Activated naive CD8-positive, alpha-beta T cell treated with anti-CD3 and anti-CD28 coated beads, Interleukin-2, amount 10 ng/mL, durations not matched to agents 7 days and 5 days (primary cell): ENCODE measurements around the gene KRTAP5-9. TPM values are rescaled to one million over a fixed set of nuclear protein-coding genes. Genes with fewer than 3 reads are reported as not detected.

Source experiments
- ATAC-seq: fragments of 150-1000 bp; cut with Tn5 transposase; one replicate; pipeline ENCODE4 v1.10.0; 2021; ENCODE audit warnings: low read depth, moderate library complexity
- POLR2A ChIA-PET: fragments of 350-600 bp; sonication (Branson Sonifier 250); formaldehyde crosslinking; loops from one replicate; lab custom pipeline; 2021; ENCODE audit warnings: antibody characterized with exemption; lab: Charles Lee
- DNase-seq: peaks from one replicate; pipeline ENCODE4 v3.0.0; 2021
- H3K27ac Mint-ChIP-seq: one replicate; pipeline ENCODE4 v1.8.0; 2022; ENCODE audit warnings: mild to moderate bottlenecking, mixed read lengths
- H3K27me3 Mint-ChIP-seq: one replicate; pipeline ENCODE4 v1.8.0; 2022; ENCODE audit warnings: mild to moderate bottlenecking, moderate library complexity, mixed read lengths
- H3K36me3 Mint-ChIP-seq: one replicate; pipeline ENCODE4 v1.8.0; 2021; ENCODE audit warnings: mild to moderate bottlenecking, mixed read lengths
- H3K4me1 Mint-ChIP-seq: one replicate; pipeline ENCODE4 v1.8.0; 2021; ENCODE audit warnings: mixed read lengths
- H3K4me3 Mint-ChIP-seq: one replicate; pipeline ENCODE4 v1.8.0; 2022; ENCODE audit warnings: mild to moderate bottlenecking, moderate library complexity, mixed read lengths
- H3K9me3 Mint-ChIP-seq: one replicate; pipeline ENCODE4 v1.8.0; 2021; ENCODE audit warnings: mixed read lengths
- total RNA-seq, 2 experiments: library from RNA; stranded (reverse); gene quantifications; one replicate each; pipeline ENCODE4 v1.2.3, GENCODE V29; 2021

KRTAP5-9 gene, protein sequence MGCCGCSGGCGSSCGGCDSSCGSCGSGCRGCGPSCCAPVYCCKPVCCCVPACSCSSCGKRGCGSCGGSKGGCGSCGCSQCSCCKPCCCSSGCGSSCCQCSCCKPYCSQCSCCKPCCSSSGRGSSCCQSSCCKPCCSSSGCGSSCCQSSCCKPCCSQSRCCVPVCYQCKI
- total RNA-seq, result not detected

DNA sequence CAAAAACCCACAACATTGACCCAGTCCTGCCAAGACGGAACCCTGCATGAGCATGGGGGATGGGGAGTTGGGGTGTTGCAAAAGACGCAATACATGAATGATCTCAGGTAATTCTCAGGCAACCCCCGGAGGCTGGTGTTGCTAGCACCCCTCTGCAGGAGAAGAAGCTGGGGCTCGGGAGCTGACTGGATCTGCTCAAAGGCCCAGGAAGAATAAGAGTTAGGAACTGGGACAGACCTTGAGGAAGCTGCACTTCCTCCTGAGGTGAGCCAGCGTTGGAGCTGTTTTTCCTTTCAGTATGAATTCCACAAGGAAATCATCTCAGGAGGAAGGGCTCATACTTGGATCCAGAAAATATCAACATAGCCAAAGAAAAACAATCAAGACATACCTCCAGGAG lies at the start of gene KRTAP5-9:
KRTAP5-9 (plus strand) TSS at position 301 of the 400 bp plus-strand sequence. CDS start 238 bp downstream, outside the sequence.
- no peaks in the 10 kb centered on the region for H3K9me3 Mint-ChIP-seq
- no peak within 1 kb of the TSS for H3K4me3 Mint-ChIP-seq
- H3K4me1 Mint-ChIP-seq, result peaks cover 6% of the 10 kb centered on the region
- DNase-seq, result no peak
- POLR2A ChIA-PET, result no interaction called here
- no peak within 1 kb of the TSS for H3K27ac Mint-ChIP-seq
- ATAC-seq, result no peak
- H3K27me3 Mint-ChIP-seq, result peaks cover 11% of the 10 kb centered on the region
- H3K36me3 Mint-ChIP-seq, result no peaks in the 10 kb centered on the region

- peaks cover 43% of the 10 kb centered on the region for H3K36me3 Mint-ChIP-seq
- DNase-seq (no peak), ATAC-seq (no peak)
- no peaks in the 10 kb centered on the region for H3K9me3 Mint-ChIP-seq
- no peak overlapping the region for H3K4me3 Mint-ChIP-seq
- H3K27me3 Mint-ChIP-seq, result no peaks in the 10 kb centered on the region
- peaks cover 6% of the 10 kb centered on the region for H3K4me1 Mint-ChIP-seq
- POLR2A ChIA-PET, result no interaction called here
- peak overlapping the region; percentile 78 for H3K27ac Mint-ChIP-seq
These were observed 49.1 kb upstream of the KRTAP5-9 start for GRCh38 chr11:71499125-71499524.

DNA sequence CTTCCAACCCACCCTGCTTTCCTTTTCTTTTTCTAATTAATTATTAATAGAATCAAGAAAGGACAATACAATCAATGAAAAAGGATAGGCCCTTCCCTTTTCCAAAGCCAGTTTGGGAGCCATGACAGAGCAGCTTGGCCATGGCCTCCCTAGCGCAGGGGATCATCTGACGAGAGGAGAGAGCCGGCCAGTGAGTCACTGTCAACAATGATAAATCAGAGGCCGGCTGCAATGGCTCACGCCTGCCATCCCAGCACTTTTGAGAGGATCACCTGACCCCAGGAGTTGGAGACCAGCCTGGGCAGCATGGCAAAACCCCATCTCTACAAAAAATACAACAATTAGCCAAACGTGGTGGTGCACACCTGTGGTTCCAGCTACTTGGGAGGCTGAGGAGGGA lies 48.7 kb upstream of the KRTAP5-9 start:
- ATAC-seq, result no peak
- DNase-seq, result no peak
- no peaks in the 10 kb centered on the region for H3K9me3 Mint-ChIP-seq

DNA sequence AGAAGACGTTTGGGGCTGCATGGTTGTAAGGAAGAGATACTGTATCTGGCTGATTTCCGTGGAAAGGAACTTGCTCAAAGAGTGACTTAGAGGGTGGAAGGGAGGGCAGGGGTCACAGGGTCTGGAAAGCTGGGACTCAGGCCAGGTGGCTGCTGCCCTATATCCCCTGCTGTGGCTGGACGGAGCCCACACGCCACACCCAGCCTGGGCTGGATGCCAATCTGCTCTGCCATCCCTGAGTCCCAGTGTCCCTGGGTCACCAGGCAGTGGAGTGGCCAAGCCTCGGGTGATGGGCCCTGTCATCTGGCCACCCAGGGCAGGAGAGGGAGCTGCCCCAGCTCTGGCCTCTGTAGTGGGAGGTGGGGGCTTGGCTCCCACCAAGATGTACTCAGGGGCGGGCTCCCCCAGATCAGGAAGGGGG lies 47.6 kb upstream of the KRTAP5-9 start:
- no peak overlapping the region for H3K27ac Mint-ChIP-seq
- peaks cover 40% of the 10 kb centered on the region for H3K36me3 Mint-ChIP-seq
- DNase-seq (no peak), ATAC-seq (no peak)
- peaks cover 6% of the 10 kb centered on the region for H3K4me1 Mint-ChIP-seq
- POLR2A ChIA-PET, result no interaction called here
- H3K4me3 Mint-ChIP-seq, result no peak overlapping the region
- H3K9me3 Mint-ChIP-seq, result peaks cover 2% of the 10 kb centered on the region
- H3K27me3 Mint-ChIP-seq, result no peaks in the 10 kb centered on the region

More for the DNA sequence above, 48.7 kb upstream of the KRTAP5-9 start:
- peaks cover 44% of the 10 kb centered on the region for H3K36me3 Mint-ChIP-seq
- H3K27ac Mint-ChIP-seq, result no peak overlapping the region
- H3K4me1 Mint-ChIP-seq, result peaks cover 6% of the 10 kb centered on the region
- POLR2A ChIA-PET, result no interaction called here
- no peaks in the 10 kb centered on the region for H3K27me3 Mint-ChIP-seq
- no peak overlapping the region for H3K4me3 Mint-ChIP-seq

- H3K9me3 Mint-ChIP-seq, result peaks cover 2% of the 10 kb centered on the region
- no peaks in the 10 kb centered on the region for H3K27me3 Mint-ChIP-seq
These were observed 46.9 kb upstream of the KRTAP5-9 start for GRCh38 chr11:71501071-71501985.

DNA sequence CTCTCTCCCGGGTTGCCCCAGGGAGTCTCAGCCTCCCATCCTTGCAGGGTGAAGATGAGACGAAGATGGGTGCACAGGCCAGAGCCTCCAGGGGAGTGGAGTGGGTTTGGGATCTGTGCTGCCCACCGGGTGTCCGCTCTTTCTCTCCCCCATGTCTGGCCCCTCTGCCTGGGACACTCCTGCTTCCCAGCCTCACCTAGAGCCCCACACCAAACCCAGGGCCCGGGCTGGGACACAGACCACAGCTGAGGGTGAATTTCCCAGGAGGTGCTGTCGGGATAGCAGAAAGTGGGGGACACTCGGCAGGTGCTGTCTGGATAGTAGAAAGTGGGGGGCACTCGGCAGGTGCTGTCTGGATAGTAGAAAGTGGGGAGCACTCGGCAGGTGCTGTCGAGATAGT lies 46.2 kb upstream of the KRTAP5-9 start:
- no peaks in the 10 kb centered on the region for H3K27me3 Mint-ChIP-seq
- H3K4me1 Mint-ChIP-seq, result peaks cover 6% of the 10 kb centered on the region
- peaks cover 52% of the 10 kb centered on the region for H3K36me3 Mint-ChIP-seq
- POLR2A ChIA-PET, result no interaction called here
- no peak overlapping the region for H3K4me3 Mint-ChIP-seq
- no peak for ATAC-seq
- no peak overlapping the region for H3K27ac Mint-ChIP-seq
- peaks cover 3% of the 10 kb centered on the region for H3K9me3 Mint-ChIP-seq
- no peak for DNase-seq

More at GRCh38 chr11:71501071-71501985, 46.9 kb upstream of the KRTAP5-9 start:
- H3K27ac Mint-ChIP-seq, result no peak overlapping the region
- H3K4me1 Mint-ChIP-seq, result peaks cover 6% of the 10 kb centered on the region
- ATAC-seq (no peak), DNase-seq (no peak)
- peaks cover 45% of the 10 kb centered on the region for H3K36me3 Mint-ChIP-seq
- no peak overlapping the region for H3K4me3 Mint-ChIP-seq
- POLR2A ChIA-PET, result no interaction called here

- ATAC-seq (no peak), DNase-seq (no peak)
- Mint-ChIP-seq H3K27ac (no peak overlapping the region), H3K9me3 (peaks cover 4% of the 10 kb centered on the region), H3K4me3 (no peak overlapping the region), H3K27me3 (no peaks in the 10 kb centered on the region), H3K36me3 (peaks cover 51% of the 10 kb centered on the region), H3K4me1 (peaks cover 6% of the 10 kb centered on the region)
- POLR2A ChIA-PET, result no interaction called here
These were observed 45.3 kb upstream of the KRTAP5-9 start for GRCh38 chr11:71502871-71503435.

DNA sequence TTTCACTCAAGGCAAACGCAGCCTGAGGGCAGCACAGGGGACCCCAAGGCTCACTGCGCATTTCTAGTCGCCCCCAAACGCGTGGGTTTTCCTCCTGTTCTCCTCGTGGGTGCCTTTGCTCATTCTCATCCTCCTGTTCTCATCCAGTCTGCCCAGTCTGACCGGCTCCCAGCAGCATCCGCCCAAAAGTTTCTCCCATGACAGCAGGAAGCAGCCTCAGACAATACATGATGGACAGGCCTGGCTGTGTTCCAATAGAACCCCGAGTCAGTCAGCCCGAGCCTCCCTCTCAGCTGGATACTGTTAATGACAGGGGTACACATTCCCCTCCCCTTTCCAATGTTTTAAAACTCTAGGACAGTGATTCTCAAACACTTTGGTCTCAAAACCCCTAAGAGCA lies 43.7 kb upstream of the KRTAP5-9 start:
- Mint-ChIP-seq H3K4me1 (no peaks in the 10 kb centered on the region), H3K36me3 (peaks cover 42% of the 10 kb centered on the region), H3K27ac (no peak overlapping the region), H3K27me3 (no peaks in the 10 kb centered on the region), H3K4me3 (no peak overlapping the region), H3K9me3 (peaks cover 6% of the 10 kb centered on the region)
- DNase-seq (no peak), ATAC-seq (no peak)
- POLR2A ChIA-PET, result no interaction called here

DNA sequence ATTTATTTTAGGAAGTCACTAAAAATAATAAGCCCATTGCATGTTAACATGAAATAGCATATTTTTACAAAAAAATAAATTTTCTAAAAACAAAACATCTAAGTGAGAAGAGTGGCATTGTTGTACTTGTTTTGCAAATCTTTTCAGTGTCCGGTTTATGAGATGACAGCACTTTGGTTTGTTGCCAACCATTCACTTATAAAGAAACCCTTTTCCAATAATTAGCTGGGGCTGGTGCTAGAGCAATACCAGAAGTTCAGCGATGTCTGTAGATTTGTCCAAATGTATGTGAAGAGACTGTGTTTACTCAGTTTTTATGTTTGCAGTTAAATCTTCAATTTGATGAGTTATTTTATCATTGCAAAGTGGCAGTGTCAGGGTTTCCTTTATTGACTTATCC lies 43.2 kb upstream of the KRTAP5-9 start:
- peaks cover 39% of the 10 kb centered on the region for H3K36me3 Mint-ChIP-seq
- no peak for ATAC-seq
- POLR2A ChIA-PET, result no interaction called here
- H3K9me3 Mint-ChIP-seq, result peaks cover 10% of the 10 kb centered on the region
- no peaks in the 10 kb centered on the region for H3K27me3 Mint-ChIP-seq
- no peak overlapping the region for H3K4me3 Mint-ChIP-seq
- no peak overlapping the region for H3K27ac Mint-ChIP-seq
- DNase-seq, result no peak
- no peaks in the 10 kb centered on the region for H3K4me1 Mint-ChIP-seq

DNA sequence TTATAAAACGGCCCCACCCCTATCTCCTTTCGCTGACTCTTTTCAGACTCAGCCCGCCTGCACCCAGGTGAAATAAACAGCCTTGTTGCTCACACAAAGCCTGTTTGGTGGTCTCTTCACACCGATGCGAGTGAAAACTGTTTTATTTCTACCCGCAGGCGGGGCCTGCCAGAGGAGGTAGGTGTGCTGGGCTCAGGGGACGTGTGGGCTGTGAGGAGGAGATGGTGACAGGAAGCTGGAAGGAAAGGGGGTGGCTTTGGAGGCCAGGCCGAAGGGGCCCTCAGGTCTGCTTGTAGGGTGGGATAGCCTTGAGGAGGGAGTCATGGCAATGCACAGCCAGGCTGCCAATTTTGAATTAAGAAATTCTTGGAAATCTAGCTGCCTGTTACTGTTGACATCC lies 42.4 kb upstream of the KRTAP5-9 start:
- no peak for ATAC-seq
- POLR2A ChIA-PET, result no interaction called here
- Mint-ChIP-seq H3K4me3 (no peak overlapping the region), H3K9me3 (peaks cover 12% of the 10 kb centered on the region), H3K4me1 (no peaks in the 10 kb centered on the region), H3K27me3 (no peaks in the 10 kb centered on the region), H3K36me3 (peaks cover 33% of the 10 kb centered on the region), H3K27ac (no peak overlapping the region)
- DNase-seq, result no peak

DNA sequence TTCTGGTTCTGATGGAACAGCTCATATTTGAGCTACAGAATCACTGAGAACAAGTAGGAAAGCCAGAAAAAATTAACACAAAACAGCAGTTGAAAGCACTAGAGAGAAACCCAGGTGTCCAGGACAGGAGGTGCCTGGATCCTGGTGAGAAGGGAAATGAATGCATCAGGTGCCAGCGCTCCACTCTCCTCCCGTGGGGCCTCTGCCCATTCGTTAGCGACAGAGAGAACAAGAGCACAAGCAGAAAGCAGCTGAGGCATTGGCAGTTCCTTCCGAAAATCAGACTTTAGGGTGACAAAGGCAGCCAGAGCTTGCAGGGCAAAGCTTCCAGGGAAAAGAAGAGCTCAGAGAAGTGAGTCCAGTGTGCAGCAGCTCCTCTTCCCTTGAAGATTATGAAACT lies 41.1 kb upstream of the KRTAP5-9 start:
- POLR2A ChIA-PET, result no interaction called here
- H3K4me1 Mint-ChIP-seq, result no peaks in the 10 kb centered on the region
- peaks cover 12% of the 10 kb centered on the region for H3K9me3 Mint-ChIP-seq
- H3K4me3 Mint-ChIP-seq, result no peak overlapping the region
- no peak for DNase-seq
- ATAC-seq, result no peak
- H3K27me3 Mint-ChIP-seq, result no peaks in the 10 kb centered on the region
- no peak overlapping the region for H3K27ac Mint-ChIP-seq
- peaks cover 32% of the 10 kb centered on the region for H3K36me3 Mint-ChIP-seq

- H3K27ac Mint-ChIP-seq, result no peak overlapping the region
- H3K36me3 Mint-ChIP-seq, result peaks cover 3% of the 10 kb centered on the region
- H3K27me3 Mint-ChIP-seq, result no peaks in the 10 kb centered on the region
- DNase-seq (no peak), ATAC-seq (no peak)
- POLR2A ChIA-PET, result no interaction called here
- H3K4me3 Mint-ChIP-seq, result no peak overlapping the region
- H3K4me1 Mint-ChIP-seq, result no peaks in the 10 kb centered on the region
- H3K9me3 Mint-ChIP-seq, result peaks cover 7% of the 10 kb centered on the region
These were observed 29.4 kb upstream of the KRTAP5-9 start for GRCh38 chr11:71518506-71519471.

DNA sequence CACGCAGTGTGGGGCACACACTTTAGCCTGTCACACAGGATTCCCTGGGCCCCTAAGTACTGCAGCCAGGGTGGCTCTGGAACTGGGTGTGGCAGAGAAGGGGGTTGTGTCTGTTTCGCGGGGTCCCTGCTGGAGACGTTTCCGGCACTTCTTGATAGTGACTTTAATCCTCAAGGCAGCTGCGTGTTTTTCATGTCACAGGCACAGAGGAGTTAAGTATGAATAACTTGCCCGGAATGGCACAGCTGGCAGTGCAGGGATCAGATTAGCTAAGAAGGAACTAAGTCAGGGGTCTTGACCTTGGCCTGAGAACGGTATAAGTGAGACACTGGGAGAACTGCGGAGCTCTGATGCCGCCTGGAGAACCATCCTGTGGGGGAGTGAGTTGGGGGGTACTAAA lies 28.7 kb upstream of the KRTAP5-9 start:
- Mint-ChIP-seq H3K9me3 (peaks cover 7% of the 10 kb centered on the region), H3K4me1 (no peaks in the 10 kb centered on the region), H3K27me3 (no peaks in the 10 kb centered on the region), H3K4me3 (no peak overlapping the region), H3K27ac (no peak overlapping the region), H3K36me3 (peaks cover 3% of the 10 kb centered on the region)
- POLR2A ChIA-PET, result no interaction called here
- no peak for DNase-seq
- ATAC-seq, result no peak
